Uterus (tissue), 4 donors: ENCODE results near the gene PPP2R2D. TPM values are rescaled to one million over a fixed set of nuclear protein-coding genes. Genes with fewer than 3 reads are reported as not detected.

Source experiments
- DNase-seq, 2 donors: peaks; one replicate each; pipeline ENCODE4 v3.0.0-alpha.2; 2019 to 2020
- H3K27ac ChIP-seq, 2 donors: fragments of 200-600 bp; sonication (generic); 1 replicate in 1 of 2; 2 replicates in 1 of 2; pipeline ENCODE4 v1.5.1; 2016 to 2018
- H3K27me3 ChIP-seq, 2 donors: fragments of 200-600 bp; sonication (generic); one replicate each; pipeline ENCODE4 v1.5.1; 2018 to 2019; ENCODE audit warnings: control low read depth in 1 of 2
- H3K36me3 ChIP-seq, 2 donors: fragments of 200-600 bp; sonication (generic); one replicate each; pipeline ENCODE4 v1.5.1; 2019; ENCODE audit warnings: control low read depth in 1 of 2
- H3K4me1 ChIP-seq, 2 donors: fragments of 200-600 bp; sonication (generic); one replicate each; pipeline ENCODE4 v1.5.1; 2018 to 2019; ENCODE audit warnings: control low read depth in 1 of 2
- H3K4me3 ChIP-seq, 2 donors: fragments of 200-600 bp; sonication (generic); 1 replicate in 1 of 2; 2 replicates in 1 of 2; pipeline ENCODE4 v1.5.1; 2018 to 2019; ENCODE audit warnings: mild to moderate bottlenecking in 1 of 2
- H3K9me3 ChIP-seq, 2 donors: fragments of 200-600 bp; sonication (generic); one replicate each; pipeline ENCODE4 v1.5.1; 2019; ENCODE audit warnings: control low read depth in 1 of 2
- CTCF ChIP-seq, 4 experiments: fragments of 200-600 bp in 2 of 4; fragments of 450-650 bp in 2 of 4; sonication (generic) in 2 of 4; IDR thresholded peaks; one replicate each; pipeline ENCODE4 v1.5.1; 2016 to 2019; ENCODE audit warnings: antibody characterized with exemption in 4 of 4, mild to moderate bottlenecking in 2 of 4, moderate library complexity in 1 of 4
- POLR2A ChIP-seq, 2 donors: fragments of 450-650 bp; IDR thresholded peaks; one replicate each; pipeline ENCODE4 v1.6.1; 2016; ENCODE audit warnings: antibody characterized with exemption in 2 of 2, mild to moderate bottlenecking in 1 of 2, moderate library complexity in 1 of 2
- intact Hi-C: fragments of 100-400 bp; cut with DNase I; formaldehyde crosslinking; loops from one replicate; pipeline ENCODE4 v1.15.1; 2023; ENCODE audit warnings: low total_unique reads
- total RNA-seq, 4 donors: library from RNA; depleted of rRNA in 3 of 4; stranded (reverse); fragments of >200 nt in 3 of 4; gene quantifications; one replicate each; pipeline versions ENCODE4 v1.1.0 to v1.2.4, GENCODE V29; 2014 to 2023
- donor health status: DM: yes; HTN: yes; CAD: no.

PPP2R2D gene
- total RNA-seq, 4 donors from 2014 or later = 21.2 to 43.2 (median 36.3) TPM

- Histone ChIP-seq H3K36me3 (no peaks in the 10 kb centered on the region), H3K4me1 (peaks cover 0 to 14% of the 10 kb centered on the region in 2 donors), H3K4me3 (peak overlapping the region; percentile 24 to 64), H3K27me3 (no peaks in the 10 kb centered on the region), H3K9me3 (no peaks in the 10 kb centered on the region), H3K27ac (no peak overlapping the region)
- peak in 1 of 2 donors; percentile 39 for DNase-seq
- intact Hi-C loops = loop anchor here (10.0 kb wide), 1 partner anchor 75 kb away; the partner anchor contains the start of gene PPP2R2D
- TF ChIP-seq POLR2A (IDR thresholded peaks at IDR 0.05) (no peak), CTCF (IDR thresholded peaks at IDR 0.05) (no peak)
These were observed 79.0 kb downstream of the PPP2R2D start for GRCh38 chr10:131979821-131980270.

- H3K36me3 ChIP-seq = no peaks in the 10 kb centered on the region
- peak overlapping the region; percentile 64 to 83 for H3K4me3 ChIP-seq
- no peak for DNase-seq
- no peaks in the 10 kb centered on the region for H3K27me3 ChIP-seq
- intact Hi-C loops = no loop called here
- no peak for TF ChIP-seq POLR2A (IDR thresholded peaks at IDR 0.05)
- no peak overlapping the region for H3K27ac ChIP-seq
- no peaks in the 10 kb centered on the region for H3K9me3 ChIP-seq
- H3K4me1 ChIP-seq = peaks cover 0 to 14% of the 10 kb centered on the region in 2 donors
These were observed 79.5 kb downstream of the PPP2R2D start for GRCh38 chr10:131980321-131980720.

- Histone ChIP-seq H3K36me3 (no peaks in the 10 kb centered on the region), H3K9me3 (no peaks in the 10 kb centered on the region), H3K4me3 (peak overlapping the region; percentile 64 to 83), H3K4me1 (peaks cover 0 to 14% of the 10 kb centered on the region in 2 donors), H3K27me3 (no peaks in the 10 kb centered on the region), H3K27ac (peak overlapping the region; percentile 62 to 69)
- TF ChIP-seq POLR2A (IDR thresholded peaks at IDR 0.05) = no peak
- intact Hi-C loops = no loop called here
- no peak for DNase-seq
These were observed 80.1 kb downstream of the PPP2R2D start for GRCh38 chr10:131980761-131981428.

GRCh38 chr10:131981429-131982184, 80.8 kb downstream of the PPP2R2D start, which contains the start of gene BNIP3:
BNIP3 (minus strand) TSS chr10:131981923; CDS start chr10:131981806, 117 bp downstream.
- DNase-seq = peak; percentile 93 to 96
- intact Hi-C loops = no loop called here
- Histone ChIP-seq H3K9me3 (no peaks in the 10 kb centered on the region), H3K27me3 (no peaks in the 10 kb centered on the region), H3K4me1 (peaks cover 0 to 14% of the 10 kb centered on the region in 2 donors), H3K36me3 (no peaks in the 10 kb centered on the region), H3K27ac (peak within 1 kb of the TSS; percentile 69), H3K4me3 (peak within 1 kb of the TSS; percentile 64 to 83)
- TF ChIP-seq CTCF (IDR thresholded peaks at IDR 0.05) (no peak), POLR2A (IDR thresholded peaks at IDR 0.05) (peak; percentile 85 to 94)

GRCh38 chr10:131982185-131982756, 81.5 kb downstream of the PPP2R2D start:
- intact Hi-C loops = no loop called here
- no peak for DNase-seq
- peak overlapping the region; percentile 64 to 83 for H3K4me3 ChIP-seq

More at GRCh38 chr10:131982185-131982756, 81.5 kb downstream of the PPP2R2D start:
- no peaks in the 10 kb centered on the region for H3K36me3 ChIP-seq
- TF ChIP-seq POLR2A (IDR thresholded peaks at IDR 0.05) = no peak
- no peak for TF ChIP-seq CTCF (IDR thresholded peaks at IDR 0.05)
- H3K27me3 ChIP-seq = no peaks in the 10 kb centered on the region
- peak overlapping the region; percentile 61 to 69 for H3K27ac ChIP-seq
- H3K4me1 ChIP-seq = peaks cover 0 to 14% of the 10 kb centered on the region in 2 donors
- H3K9me3 ChIP-seq = no peaks in the 10 kb centered on the region
